SU-DHL-6 (cell line): ENCODE results near the gene CFAP161.

Experiments
- CTCF ChIP-seq: fragments of 200-600 bp; sonication (generic); IDR thresholded peaks from one replicate; pipeline ENCODE4 v1.5.1; 2017; ENCODE audit warnings: antibody characterized with exemption, mild to moderate bottlenecking, low read length, moderate library complexity; ENCODE audit not compliant: insufficient read depth, poor library complexity, severe bottlenecking
- EZH2phosphoT487 ChIP-seq: fragments of 200-600 bp; sonication (generic), shearing (Covaris generic); conservative IDR thresholded peaks from 2 replicates; pipeline ENCODE4 v1.6.1; 2018; ENCODE audit warnings: mild to moderate bottlenecking, antibody characterized with exemption, low read length, moderate library complexity, mixed read lengths

- no peak for TF ChIP-seq CTCF
- TF ChIP-seq EZH2phosphoT487 = no peak
Observed at GRCh38 chr15:81175496-81175895, 41.4 kb downstream of the CFAP161 start.
